Measurements from ENCODE around the gene FADS6. TPM values are rescaled to one million over a fixed set of nuclear protein-coding genes. Genes with fewer than 3 reads are reported as not detected.

Gene FADS6
- total RNA-seq, 1 experiment from 2014 or later: not detected

DNA sequence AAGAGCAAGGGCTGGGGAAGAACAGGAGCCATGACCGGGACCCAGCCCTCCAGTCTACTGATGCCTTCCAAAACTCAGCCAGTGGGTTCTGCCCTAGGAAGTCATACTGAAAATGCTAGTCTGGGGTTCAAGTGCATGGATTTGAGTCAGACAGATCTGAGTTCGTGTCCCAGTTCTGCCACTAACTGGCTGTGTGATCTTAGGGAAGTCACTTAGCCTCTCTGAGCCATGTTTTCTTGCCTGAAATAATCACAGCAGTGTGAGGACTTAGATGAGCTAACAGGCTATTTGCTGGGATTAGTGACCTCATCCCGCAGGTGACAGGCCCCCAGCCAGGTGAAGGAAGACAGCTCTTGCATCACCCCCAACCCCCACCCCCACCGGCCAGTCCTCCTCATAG, 38.1 kb downstream of the FADS6 start:
- Histone ChIP-seq H3K27me3 (peaks cover 65% of the 10 kb centered on the region), H3K4me3 (no peak overlapping the region), H3K9me3 (no peaks in the 10 kb centered on the region), H3K36me3 (no peaks in the 10 kb centered on the region)
- no peak for DNase-seq

DNA sequence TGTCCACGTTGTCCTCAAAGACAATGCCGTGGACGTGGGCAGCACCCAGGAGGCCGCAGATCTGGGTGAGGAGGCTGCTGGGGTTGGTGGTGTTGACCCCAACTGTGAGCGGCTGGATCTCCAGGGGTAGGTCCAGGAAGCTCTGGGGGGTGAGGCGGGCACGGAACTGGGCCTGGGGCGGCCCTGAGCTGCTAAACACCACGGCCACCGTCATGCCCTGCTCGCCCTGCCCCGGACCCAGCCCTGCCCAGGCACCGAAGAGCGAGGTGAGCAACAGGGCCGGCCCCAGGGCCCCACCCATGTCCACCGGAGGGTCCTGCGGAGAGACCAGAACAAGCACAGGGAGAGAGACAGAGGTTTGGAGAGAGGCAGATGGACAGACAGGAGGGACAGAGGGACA, 38.6 kb downstream of the FADS6 start:
- no peak for DNase-seq
- H3K4me3 ChIP-seq: no peak overlapping the region
- no peaks in the 10 kb centered on the region for H3K9me3 ChIP-seq
- no peaks in the 10 kb centered on the region for H3K36me3 ChIP-seq
- peaks cover 60% of the 10 kb centered on the region for H3K27me3 ChIP-seq

DNA sequence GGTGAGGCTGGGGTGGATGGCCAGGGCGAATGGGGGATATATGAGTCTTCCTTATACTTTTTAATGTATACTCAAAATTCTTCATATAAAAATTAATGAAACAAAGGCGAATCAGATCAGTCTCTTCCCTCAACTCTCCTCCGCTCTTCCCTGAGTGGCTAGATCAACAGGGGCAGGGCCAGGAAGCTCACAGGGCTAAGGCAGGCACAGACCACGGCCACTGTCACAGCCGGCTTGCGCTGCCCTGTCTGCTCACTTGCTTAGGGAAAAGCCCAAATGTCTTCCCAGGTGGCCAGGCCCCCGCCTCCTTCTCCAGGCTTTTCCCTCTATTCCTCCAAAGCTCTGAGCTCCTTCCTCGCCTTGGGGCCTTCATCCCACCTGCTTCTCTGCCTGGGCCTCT, 39.8 kb downstream of the FADS6 start:
- H3K9me3 ChIP-seq: no peaks in the 10 kb centered on the region
- no peaks in the 10 kb centered on the region for H3K36me3 ChIP-seq
- H3K27me3 ChIP-seq: peaks cover 50% of the 10 kb centered on the region

DNA sequence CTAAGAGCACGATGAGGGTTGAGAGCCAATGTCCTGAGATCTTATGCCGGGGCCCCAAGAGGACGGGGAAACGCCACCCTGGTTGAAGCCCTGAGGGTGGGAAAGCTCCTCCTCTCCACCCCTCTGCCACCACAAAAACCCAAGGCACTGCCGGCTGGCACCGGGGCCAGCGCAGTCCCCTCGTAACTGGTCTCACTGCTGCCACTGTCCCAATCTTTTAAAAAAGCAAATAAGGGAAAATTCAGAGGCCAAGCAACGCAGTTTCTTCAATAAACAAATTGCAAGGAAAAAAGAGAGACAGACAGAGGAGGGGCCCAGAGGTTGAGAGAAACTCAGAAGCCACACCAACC, 40.4 kb downstream of the FADS6 start:
- no peak for DNase-seq
- H3K9me3 ChIP-seq: no peaks in the 10 kb centered on the region
- H3K36me3 ChIP-seq: no peaks in the 10 kb centered on the region
- H3K4me3 ChIP-seq: no peak overlapping the region
- peaks cover 48% of the 10 kb centered on the region for H3K27me3 ChIP-seq

More for the DNA sequence above, 39.8 kb downstream of the FADS6 start:
- H3K4me3 ChIP-seq: no peak overlapping the region
- no peak for DNase-seq

DNA sequence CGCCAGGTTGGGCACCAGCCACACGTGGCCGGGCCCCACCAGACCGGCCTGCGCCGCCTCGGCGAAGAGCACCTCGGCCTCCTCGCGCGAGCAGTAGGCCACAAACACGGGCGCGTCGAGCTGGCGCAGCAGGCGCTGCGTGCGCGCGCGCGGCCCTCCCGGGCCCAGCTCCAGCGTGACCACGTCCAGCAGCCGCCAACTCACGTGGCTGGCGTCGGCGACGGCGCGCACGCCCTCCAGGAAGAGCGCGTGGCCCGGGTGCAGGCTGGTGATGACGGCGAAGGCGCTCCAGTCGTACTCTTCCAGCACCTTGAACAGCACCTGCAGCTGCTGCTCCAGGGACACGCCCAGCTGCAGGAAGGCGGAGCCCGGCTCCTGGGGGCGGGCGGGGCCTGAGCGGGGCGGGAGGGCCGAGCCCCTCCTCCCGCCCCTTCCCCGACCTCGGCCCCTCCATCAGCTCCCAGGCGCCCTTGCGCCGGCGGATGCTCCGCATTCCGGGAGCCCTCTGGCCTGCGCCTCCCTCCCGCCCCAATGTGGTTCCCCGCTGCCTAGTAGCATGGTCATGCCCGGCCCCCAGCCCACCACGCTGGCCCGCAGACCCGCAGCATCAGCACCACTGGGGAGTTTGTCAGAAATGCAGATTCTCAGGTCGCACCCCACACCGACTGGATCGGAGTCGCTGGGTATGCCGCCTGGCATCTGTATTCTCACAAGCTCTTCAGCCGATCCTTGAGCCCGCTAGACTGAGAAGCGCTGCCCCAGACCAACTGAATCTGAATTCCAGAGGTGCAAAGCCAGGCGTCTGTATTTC, 41.0 kb downstream of the FADS6 start:
- peaks cover 42% of the 10 kb centered on the region for H3K27me3 ChIP-seq
- H3K9me3 ChIP-seq: no peaks in the 10 kb centered on the region
- H3K4me3 ChIP-seq: no peak overlapping the region
- H3K36me3 ChIP-seq: no peaks in the 10 kb centered on the region
- no peak for DNase-seq

DNA sequence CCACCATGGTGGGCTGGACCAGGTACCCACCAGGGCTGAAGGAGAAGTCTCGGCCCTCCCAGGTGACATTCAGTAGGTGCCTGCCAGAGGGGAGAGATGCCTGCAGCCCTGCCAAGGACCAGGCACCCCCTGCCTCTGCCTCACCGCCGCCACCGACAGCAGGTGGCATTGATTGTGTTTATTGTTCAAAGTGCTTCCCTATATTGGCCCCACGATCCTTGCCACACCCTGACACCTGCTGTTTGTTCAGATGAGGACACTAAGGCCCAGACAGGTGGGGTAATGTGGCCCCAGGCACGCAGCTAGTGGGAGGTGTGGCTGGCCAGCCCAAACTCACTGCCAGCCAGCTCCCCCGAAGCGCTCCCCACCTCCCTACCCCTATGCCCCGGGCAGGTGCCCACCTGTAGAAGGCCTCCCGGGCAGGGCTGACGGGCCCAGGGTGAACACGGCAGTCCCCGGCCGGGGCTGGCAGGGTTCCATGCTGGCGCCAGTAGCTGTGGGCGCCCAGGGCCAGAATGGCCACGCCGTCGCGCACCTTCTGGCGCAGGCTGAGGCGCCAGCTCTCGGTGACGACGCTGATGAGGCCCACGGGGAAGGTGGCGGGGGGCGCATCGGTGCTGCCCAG, 41.7 kb downstream of the FADS6 start:
- Histone ChIP-seq H3K27me3 (peaks cover 35% of the 10 kb centered on the region), H3K9me3 (no peaks in the 10 kb centered on the region), H3K36me3 (no peaks in the 10 kb centered on the region), H3K4me3 (no peak overlapping the region)
- no peak for DNase-seq

DNA sequence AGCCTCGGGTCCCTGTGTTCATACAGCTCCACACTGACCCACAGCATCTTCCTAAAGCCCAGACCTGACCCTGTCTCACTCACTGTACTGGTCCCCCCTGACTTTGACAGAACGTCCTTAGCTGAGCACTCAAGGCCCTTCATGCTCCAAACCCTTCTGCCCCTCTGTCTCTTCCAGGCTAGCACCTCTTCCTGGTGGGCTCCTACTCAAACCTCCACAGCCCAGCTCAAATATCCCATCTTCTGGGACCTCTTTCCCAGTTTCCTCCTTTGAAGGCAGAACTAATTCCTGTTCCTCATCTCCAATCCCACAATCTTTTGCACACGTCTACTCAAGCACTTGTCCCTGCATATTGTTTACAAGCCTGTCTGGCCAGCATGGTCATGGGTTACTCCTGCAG, 42.5 kb downstream of the FADS6 start:
- Histone ChIP-seq H3K36me3 (no peaks in the 10 kb centered on the region), H3K9me3 (no peaks in the 10 kb centered on the region), H3K4me3 (no peak overlapping the region), H3K27me3 (peaks cover 34% of the 10 kb centered on the region)
- no peak for DNase-seq

DNA sequence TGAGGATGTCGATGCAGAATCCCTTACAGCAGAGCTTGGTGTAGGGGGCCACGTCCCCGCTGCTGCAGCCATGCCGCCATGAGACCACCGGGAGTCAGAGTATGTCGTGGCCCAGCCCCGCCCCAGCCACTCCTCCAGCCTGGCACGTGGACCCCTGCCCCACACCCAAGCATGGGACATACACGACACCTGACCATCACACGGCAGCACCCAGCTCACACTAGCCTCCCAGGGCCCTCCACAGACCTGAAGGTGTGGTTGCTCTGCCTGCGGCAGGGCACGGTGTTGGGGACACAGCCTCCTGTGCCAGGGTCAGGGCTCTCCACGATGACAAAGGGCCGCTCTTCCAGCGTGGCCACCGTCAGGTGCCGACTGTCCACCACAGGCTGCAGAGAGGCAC, 43.1 kb downstream of the FADS6 start:
- Histone ChIP-seq H3K4me3 (no peak overlapping the region), H3K36me3 (no peaks in the 10 kb centered on the region), H3K27me3 (peaks cover 34% of the 10 kb centered on the region), H3K9me3 (no peaks in the 10 kb centered on the region)
- no peak for DNase-seq

DNA sequence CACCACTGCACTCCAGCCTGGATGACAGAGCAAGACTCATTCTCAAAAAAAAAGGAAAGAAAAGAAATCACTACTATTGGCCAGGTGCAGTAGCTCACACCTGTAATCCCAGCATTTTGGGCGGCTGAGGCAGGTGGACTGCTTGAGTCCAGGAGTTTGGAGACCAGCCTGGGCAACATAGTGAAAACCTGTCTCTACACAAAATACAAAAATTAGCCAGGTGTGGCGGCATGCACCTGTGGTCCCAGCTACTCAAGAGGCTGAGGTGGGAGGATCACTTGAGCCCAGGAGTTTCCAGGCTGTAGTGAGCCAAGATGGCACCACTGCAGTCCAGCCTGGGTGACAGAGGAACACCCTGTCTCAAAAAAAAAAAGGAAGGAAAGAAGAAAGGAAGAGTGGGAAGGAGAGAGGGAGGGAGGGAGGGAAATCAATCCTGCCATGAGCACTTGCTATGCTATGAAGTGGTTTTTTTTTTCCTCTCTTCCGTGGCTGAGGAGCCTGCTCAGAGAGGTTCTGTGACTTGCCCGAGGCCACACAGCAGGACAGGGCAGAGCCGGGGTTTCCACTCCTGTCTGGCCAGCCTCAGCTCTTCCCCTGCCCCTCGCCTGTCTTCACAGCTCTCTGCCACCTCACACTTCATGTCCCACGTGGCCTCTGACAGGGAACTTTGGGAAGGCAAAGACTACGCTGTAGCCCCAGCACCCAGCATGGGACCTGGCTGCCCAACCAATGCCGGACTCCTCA, 44.6 kb downstream of the FADS6 start:
- H3K27me3 ChIP-seq: peaks cover 31% of the 10 kb centered on the region
- no peak for DNase-seq
- H3K9me3 ChIP-seq: no peaks in the 10 kb centered on the region
- H3K4me3 ChIP-seq: no peak overlapping the region
- no peaks in the 10 kb centered on the region for H3K36me3 ChIP-seq

DNA sequence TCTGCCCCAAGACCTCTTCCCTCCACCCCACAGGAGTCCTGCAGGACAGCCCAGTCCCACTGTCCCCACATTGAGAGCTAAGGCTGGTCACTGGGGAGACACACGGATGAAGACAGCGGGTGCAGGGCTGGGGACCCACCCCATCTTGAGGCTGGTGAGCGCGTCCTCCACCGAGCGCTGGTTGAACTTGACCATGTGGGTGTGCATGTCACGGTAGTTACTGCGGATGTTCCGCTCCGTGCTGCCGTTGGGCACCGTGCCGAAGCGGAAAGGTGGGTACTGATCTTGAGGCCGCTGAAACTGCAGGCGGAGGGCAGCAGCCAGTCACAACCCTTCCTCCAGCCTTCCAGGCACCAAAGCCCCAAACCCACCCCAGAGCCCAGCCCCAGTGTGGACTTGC, 46.8 kb downstream of the FADS6 start:
- no peak for DNase-seq
- Histone ChIP-seq H3K36me3 (no peaks in the 10 kb centered on the region), H3K27me3 (peaks cover 9% of the 10 kb centered on the region), H3K4me3 (no peak overlapping the region), H3K9me3 (no peaks in the 10 kb centered on the region)

DNA sequence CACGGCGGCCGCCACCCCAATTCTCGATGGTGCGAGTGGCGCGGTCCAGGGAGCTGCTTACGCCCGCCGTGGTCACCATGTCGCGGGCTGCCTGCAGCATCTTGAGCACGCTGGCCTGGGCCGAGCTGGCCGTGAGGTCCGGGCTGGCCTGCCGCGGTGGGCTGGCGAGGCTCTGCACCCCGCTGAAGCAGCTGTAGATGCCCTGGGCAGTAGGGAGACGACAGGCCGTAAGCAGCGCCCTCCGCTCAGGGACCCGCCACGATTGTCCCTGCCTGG, 50.1 kb downstream of the FADS6 start:
- Histone ChIP-seq H3K9me3 (no peaks in the 10 kb centered on the region), H3K27me3 (no peaks in the 10 kb centered on the region), H3K36me3 (no peaks in the 10 kb centered on the region), H3K4me3 (no peak overlapping the region)
- DNase-seq: no peak

DNA sequence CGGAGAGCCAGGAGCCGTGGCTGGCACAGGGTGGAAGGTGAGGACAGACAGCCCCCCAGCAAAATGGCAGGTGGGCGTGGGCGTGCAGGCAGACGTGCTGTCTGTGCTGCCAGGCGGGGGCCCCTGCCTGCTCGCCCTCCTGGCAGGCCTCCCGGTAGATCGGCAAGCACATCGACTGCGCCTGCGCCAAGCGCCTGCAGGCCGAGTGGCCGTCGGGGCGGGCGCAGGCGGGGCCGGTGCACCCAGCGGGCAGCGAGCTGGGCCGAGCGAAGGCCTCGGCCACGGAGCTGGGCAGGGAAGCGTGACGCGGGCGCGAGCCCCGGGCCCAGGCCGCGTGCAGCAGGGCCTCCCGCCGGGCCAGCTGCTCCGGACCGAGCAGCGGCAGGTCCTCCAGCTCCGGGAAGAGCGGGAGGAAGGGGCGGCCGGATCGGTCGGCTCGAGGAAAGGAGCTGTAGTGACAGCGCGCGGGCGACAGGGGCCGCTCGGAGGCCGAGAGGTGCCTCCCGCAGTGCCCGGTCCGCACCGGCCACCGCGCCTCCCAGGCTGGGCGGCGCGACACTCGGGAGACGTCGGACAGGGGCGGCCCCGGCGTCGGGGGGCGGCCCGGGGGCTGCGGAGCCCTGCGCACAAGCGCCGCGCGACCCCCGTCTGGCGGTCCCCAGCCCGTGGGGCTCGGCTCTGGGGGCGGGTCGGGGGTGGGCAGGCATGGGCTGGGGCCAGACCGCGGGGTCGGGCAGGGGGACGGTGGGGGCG, 50.7 kb downstream of the FADS6 start:
- no peaks in the 10 kb centered on the region for H3K9me3 ChIP-seq
- H3K27me3 ChIP-seq: no peaks in the 10 kb centered on the region
- peak; percentile 73 for DNase-seq
- H3K36me3 ChIP-seq: no peaks in the 10 kb centered on the region
- H3K4me3 ChIP-seq: peak overlapping the region; percentile 33; the same call in 1 of the 2 replicates

DNA sequence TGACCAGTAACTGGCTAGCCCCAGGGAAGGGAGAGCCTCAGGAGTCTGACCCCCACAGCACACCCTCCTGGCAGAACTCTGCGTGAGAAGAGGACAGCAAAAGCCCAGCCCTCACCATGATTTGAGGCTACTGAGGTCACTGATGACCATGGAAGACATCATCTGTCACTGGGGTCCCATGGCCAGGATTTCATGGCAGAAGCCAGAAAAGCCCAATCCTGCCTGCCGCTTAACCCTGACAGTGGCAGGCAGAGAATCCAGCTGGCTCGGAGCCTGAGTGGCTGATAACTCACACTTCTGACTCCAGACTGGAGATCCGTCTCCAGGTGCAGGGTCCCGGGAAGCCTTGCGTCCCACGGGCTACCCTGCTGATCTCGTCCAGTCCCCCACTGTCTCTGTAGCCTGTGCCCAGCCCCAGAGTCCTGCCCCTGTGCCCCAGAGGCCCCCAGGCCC, 51.3 kb downstream of the FADS6 start:
- no peaks in the 10 kb centered on the region for H3K36me3 ChIP-seq
- no peak for DNase-seq
- H3K9me3 ChIP-seq: no peaks in the 10 kb centered on the region
- H3K4me3 ChIP-seq: no peak overlapping the region
- H3K27me3 ChIP-seq: no peaks in the 10 kb centered on the region

DNA sequence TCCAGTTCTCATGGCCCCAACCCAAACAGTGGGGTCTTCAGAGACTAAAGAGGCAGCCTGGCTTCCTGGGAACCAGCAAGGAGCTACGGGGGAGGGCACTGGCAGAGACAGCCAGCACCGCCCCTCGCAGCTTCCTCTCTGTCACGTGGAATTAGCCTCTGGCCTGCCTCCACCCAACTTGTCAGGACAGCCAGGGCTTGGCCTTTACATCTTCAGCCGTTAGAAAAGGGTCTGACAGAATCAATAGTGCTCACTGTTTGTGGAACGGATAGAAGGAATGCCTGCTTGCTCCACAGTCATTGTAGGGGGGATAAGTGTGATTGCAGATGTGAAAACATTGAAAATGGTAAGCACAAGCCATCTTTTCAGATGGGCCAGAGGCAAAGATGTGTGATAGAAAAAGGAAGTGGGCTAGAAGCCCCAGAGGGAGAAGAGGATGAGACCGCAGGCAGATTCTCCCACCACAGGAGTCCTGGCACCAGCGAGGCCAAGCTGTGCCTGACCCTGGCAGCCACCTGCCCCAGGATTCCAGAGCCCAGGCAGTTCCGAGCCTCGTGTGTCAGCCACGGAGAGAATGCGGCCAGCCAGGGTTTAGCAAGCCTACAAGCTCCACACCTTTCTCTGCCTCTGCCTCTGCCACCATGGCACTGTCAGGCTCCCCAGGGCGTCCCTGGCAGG, 52.3 kb downstream of the FADS6 start:
- Histone ChIP-seq H3K9me3 (no peaks in the 10 kb centered on the region), H3K36me3 (no peaks in the 10 kb centered on the region), H3K27me3 (no peaks in the 10 kb centered on the region), H3K4me3 (no peak overlapping the region)
- peak; percentile 54 for DNase-seq

DNA sequence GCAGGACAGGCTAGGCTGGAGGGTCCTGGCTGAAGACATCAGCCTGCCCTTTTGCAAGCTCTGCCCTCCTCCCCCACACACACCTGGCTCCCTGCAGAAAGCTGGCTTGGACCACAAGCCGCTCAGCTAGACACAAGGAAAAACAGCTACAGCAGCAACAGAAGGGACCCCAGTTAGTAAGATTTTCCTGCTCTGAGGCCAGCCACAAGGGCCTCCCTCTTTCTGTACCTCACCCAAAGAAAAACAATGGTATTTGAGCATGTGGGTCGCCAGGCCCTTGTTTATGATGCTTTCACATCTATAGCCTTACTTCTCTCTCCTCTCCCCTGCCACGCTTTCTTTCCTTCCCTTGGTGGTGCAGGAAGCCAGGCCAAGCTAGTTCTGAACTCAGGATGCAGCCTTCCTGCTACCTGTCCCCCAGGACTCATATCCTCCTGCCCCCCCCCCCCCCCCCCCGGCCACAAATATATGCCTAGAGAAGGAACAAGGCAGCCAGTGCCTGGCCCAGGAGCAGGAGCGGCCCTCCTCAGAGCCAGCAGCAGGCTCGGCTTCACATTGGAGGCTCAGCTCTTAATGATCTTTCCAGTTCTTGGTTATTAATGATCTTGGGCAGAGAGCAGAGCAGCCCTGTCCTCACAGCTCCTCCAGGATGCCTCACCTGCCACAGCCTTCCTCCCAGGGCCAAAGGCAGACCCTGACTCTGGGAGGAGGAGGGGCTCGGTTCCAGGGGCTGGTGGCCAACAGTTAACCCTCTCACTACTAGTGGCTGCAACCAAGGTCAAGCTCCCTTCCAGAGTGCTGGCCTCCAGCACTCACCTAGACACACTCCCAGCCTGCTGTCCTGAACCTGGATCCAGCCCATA, 53.2 kb downstream of the FADS6 start:
- Histone ChIP-seq H3K4me3 (no peak overlapping the region), H3K36me3 (no peaks in the 10 kb centered on the region), H3K27me3 (no peaks in the 10 kb centered on the region), H3K9me3 (no peaks in the 10 kb centered on the region)
- DNase-seq: no peak

DNA sequence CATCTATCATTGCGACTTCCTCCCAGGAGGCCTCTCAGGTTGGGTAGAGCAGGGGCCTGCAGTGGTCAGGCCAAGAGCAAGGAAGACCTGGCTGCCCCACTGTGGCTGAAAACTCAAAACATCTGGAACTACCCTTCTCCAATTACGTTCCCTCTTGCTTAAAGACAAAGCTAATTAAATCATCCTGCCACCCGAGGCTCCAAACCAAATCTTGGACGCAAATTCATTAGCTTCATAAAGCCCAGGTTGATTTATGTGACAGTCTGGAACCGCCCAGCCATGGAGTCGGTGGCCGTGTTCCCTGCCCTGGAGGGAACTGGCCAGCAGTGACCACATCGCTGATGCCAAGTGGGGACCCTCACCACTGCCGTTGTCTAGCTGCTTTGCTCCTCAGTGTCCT, 55.2 kb downstream of the FADS6 start:
- DNase-seq: no peak

More for the DNA sequence above, 55.2 kb downstream of the FADS6 start:
- Histone ChIP-seq H3K4me3 (no peak overlapping the region), H3K27me3 (no peaks in the 10 kb centered on the region), H3K36me3 (no peaks in the 10 kb centered on the region), H3K9me3 (no peaks in the 10 kb centered on the region)
